GM21367 (cell line): ENCODE results near the gene MDM4.

Experiments used
- ATAC-seq: cut with Tn5 transposase; IDR thresholded peaks from one replicate; pipeline ENCODE4 v1.9.1; 2021; ENCODE audit not compliant: unreplicated experiment

MDM4 gene

DNA sequence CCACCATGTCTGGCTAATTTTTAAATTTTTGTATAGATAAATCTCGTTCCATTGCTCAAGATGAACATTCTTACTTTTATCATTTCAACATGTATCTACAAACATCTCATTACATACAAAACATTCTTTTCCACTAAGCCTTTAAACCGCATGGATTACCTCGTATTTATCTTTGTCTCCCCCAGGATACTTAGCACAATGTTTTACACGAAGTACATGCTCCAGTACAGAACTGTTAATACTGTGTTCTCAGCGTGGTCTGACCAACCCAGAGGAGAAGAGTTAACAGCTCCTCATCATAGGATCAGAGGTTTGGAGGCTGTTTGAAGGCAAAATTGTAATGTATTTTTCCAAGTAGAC, 29.0 kb upstream of the MDM4 start:
- no peak for ATAC-seq

GRCh38 chr1:204491655-204492054, 24.6 kb upstream of the MDM4 start:
- ATAC-seq = no peak

- no peak for ATAC-seq
These were observed 22.8 kb upstream of the MDM4 start for GRCh38 chr1:204493145-204493983.

GRCh38 chr1:204493984-204494280, 22.3 kb upstream of the MDM4 start:
- ATAC-seq = peak; percentile 28

DNA sequence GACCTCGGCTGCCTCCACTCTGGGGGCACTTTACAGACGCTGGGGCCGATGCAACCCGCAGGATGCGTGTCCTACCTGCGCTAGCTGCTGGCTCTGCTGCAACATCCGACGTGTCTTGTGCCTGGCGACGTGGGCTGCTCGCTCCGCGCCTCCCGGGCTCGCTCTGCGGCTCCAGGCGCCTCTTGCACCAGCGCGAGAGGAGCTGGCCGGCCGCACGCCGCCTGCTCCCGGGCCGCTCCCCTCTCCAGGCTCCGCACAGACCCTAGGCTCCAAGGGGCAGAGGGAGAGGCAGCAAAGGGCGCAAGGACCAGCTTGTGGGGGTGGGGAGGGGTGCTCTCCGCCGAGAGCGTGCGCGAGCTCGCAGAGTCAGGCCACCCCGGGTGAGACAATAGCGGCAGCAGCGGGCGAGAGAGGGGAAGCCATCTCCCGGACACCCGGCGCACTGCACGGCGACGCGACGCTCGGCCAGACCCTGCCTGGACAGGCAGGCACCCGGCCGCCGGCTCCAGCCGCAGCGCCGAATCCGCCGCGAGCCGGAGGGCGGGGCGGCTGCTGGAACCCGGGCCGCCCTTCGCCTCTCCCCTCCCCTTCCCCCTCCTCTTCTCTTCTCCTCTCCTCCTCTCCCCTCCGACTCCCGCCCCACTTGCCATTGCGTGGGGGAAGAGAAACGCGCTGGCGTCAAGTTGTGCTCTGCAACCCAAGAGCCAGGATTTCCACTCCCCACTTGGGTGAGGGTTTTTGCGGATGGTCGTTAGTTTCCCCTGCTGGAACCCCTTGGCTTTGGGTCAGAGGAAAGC, 21.7 kb upstream of the MDM4 start, which contains the start of gene PIK3C2B:
Gene PIK3C2B (minus strand): TSS at position 525 of the 797 bp plus-strand sequence. CDS start 25,003 bp downstream, outside the sequence.
- peak; percentile 67 for ATAC-seq

GRCh38 chr1:204495078-204495753, 21.0 kb upstream of the MDM4 start:
- peak; percentile 15 for ATAC-seq

- no peak for ATAC-seq
These were observed 20.4 kb upstream of the MDM4 start for GRCh38 chr1:204495777-204496176.

GRCh38 chr1:204498981-204499380, 17.2 kb upstream of the MDM4 start:
- ATAC-seq = no peak

GRCh38 chr1:204499511-204500468, 16.4 kb upstream of the MDM4 start:
- ATAC-seq = no peak

- ATAC-seq = no peak
These were observed 14.0 kb upstream of the MDM4 start for GRCh38 chr1:204502241-204502640.

DNA sequence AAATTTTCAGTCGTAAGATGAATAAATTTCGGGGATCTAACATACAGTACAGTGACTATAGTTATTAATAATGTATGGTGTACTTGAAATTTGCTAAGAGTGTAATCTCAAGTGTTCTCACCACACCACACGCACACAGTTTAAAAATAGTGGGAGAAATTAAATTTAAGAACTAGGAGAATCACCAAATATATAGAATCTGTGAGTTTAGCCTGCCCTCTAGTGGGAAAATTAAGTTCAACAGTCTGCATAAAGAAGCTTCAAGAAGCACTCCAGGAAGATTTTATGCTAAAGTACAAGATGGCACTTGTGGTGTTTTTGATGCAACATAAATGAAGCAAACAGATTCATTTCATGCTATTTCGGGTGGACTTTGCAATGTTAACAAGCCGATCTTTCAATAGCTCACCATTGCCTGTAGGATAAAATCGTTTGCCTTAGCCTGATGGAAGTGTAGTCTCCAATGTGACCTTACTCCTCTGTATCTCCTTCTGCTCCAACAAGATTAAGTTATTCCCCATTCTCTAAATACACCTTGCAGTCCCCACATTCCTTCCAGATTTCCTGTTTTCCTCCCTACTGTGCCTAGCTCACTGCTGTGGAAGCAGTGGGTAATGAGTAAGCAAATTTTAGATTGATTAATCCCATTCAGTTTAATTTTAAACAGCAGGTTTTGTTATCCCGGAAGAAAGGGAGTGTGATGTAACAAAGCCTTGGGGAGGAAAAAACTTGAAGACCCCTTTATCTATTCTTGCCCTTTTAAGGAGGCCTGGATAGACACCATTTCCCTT, 12.9 kb upstream of the MDM4 start:
- ATAC-seq = no peak

DNA sequence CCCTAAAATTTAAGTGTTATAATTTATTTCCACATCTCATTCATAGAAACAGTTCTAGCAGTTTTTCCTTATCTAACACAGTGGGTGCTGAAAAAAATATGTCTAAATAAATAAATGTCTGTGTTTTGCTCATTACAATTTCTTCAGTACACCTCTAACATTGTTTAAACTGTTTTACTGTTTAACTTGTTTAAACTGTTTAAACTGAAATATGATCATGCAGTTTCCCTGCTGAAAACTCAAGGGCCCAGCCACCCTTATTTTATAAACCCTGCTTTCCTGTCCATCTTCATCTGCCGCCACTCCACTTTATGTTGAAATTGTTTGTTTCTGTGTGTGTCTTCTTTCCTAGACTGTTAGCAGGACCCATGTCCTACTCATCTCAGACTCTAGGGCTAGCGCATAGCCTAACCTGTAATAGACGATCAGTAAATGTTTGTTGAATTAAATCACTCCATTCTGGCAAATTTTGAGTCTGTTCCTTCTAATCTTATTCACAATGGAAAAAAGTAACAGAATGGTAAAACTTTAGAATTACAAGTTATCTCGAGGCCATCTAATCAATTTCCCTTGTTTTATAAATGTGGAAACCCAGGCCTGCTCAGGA, 12.2 kb upstream of the MDM4 start:
- ATAC-seq = no peak

DNA sequence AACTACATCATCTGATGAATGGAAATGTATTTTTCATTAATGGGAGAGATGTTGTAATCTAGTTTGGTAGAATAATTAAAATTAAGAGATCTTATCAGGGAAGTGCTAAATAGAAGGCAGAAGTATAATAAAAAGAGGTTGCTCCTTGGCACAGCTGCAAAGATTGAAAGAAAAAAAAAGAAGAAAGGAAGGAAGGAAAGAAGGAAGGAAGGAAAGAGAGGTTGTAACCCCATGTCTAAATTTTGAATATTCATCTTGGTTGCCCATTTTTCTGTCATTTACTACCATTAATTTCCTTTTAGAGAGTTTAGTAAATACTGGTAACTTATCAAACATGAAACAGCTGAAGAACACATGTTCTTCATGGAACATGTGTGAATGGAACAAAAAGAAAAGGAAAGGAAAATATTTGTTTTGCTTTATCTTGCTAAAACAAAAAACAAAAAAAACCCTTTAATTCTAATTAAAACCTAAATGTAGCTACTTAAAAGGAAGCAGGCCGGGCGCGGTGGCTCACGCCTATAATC, 10.5 kb upstream of the MDM4 start:
- ATAC-seq = no peak

- peak; percentile 46 for ATAC-seq
These were observed 9.8 kb upstream of the MDM4 start for GRCh38 chr1:204506201-204506968.

GRCh38 chr1:204506969-204507316, 9.3 kb upstream of the MDM4 start:
- peak; percentile 53 for ATAC-seq

DNA sequence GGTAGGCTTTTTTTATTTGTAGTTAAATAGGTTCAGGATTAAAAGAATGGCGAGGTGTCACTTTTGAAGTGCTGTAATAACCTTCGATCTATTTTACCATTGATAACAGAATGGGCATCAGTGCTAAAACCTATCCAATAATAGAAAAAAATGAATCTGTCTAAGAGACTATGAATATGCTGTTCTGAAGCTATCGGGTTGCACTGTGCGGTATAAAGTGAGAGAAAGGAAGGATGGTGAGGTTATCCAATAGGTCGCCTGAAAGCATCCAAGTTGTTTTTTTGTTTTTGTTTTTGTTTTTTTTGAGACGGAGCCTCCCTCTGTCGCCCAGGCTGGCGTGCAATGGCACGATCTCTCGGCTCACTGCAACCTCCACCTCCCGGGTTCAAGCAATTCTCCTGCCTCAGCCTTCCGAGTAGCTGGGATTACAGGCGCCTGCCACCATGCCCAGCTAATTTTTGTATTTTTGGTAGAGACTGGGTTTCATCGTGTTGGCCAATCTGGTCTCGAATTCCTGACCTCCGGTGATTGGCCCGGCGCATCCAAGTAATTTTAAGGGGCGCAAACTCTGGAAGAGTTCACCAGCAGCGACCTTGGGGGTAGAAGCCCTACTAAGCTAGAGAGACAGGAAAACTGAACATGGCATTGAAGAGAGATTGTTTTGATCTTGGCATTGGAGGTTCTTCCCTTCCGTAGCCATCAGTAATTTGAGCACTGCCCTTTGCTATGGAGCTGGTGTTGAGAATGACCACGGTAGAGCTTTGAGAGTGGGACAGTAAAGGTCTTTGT, 8.7 kb upstream of the MDM4 start:
- peak; percentile 26 for ATAC-seq

DNA sequence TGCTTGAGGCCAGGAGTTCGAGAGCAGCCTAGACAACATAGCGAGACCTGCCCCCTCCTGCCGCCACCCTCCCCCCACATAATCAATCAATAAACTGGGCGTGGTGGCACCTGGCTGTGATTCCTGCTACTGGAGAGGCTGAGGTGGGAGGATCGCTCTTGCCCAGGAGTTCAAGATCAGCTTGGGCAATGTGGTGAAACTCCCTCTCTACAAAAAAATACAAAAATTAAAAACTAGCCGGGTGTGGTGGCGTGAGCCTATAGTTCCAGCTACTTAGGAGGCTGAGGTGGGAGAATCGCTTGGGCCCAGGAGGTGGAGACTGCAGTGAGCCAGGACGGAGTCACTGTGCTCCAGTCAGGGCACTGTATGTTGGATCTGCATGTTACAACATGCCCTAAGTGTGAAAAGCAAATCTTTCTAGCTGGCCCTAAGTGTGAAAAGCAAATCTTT, 7.0 kb upstream of the MDM4 start:
- no peak for ATAC-seq

GRCh38 chr1:204511366-204511765, 4.8 kb upstream of the MDM4 start:
- ATAC-seq = no peak
